Right cardiac atrium (tissue), 5 donors: ENCODE data around the gene RNU7-1. TPM values are rescaled to one million over a fixed set of nuclear protein-coding genes. Genes with fewer than 3 reads are reported as not detected.
"Not testable (repeated sequence)": the region's sequence is repeated elsewhere in the genome, so short reads cannot be mapped to it uniquely, and the experiment has no call there.

Experiments used
- ATAC-seq, 2 donors: fragments of 200-7000 bp; cut with Tn5 transposase; one replicate each; pipeline versions ENCODE4 v1.8.0 to v1.9.1; 2020; ENCODE audit warnings: moderate library complexity in 2 of 2, mild to moderate bottlenecking in 1 of 2
- DNase-seq, 3 donors: peaks; one replicate each; pipeline ENCODE4 v3.0.0-alpha.2; 2020
- H3K27ac ChIP-seq: one replicate; pipeline ENCODE4 v1.5.1; 2013; ENCODE audit warnings: mild to moderate bottlenecking, low read length, control low read depth, moderate library complexity
- H3K27me3 ChIP-seq: one replicate; pipeline ENCODE4 v1.6.1; 2013; ENCODE audit not compliant: control insufficient read depth, insufficient read depth
- H3K4me1 ChIP-seq: one replicate; pipeline ENCODE4 v1.6.1; 2013; ENCODE audit warnings: low read length; ENCODE audit not compliant: control insufficient read depth, insufficient read depth
- H3K4me3 ChIP-seq: one replicate; pipeline ENCODE4 v1.5.1; 2013; ENCODE audit warnings: low read length, control low read depth
- H3K9me3 ChIP-seq: one replicate; pipeline ENCODE4 v1.6.1; 2013; ENCODE audit warnings: low read length; ENCODE audit not compliant: control insufficient read depth
- WGBS: extraction: QIAGEN DNeasy Blood & Tissue Kit; methylation state at CpG from one replicate; pipeline ENCODE4 v1.1.7; 2013; 5-methylcytosine and 5-hydroxymethylcytosine counted together
- intact Hi-C, 4 donors: fragments of 100-400 bp; cut with DNase I; formaldehyde crosslinking; loops; one replicate each; pipeline versions ENCODE4 v1.11.0 to v1.14.0; 2022 to 2023
- long read RNA-seq, 4 donors: library from polyadenylated mRNA; unstranded; transcript quantifications; one replicate each; pipeline ENCODE4 v2.0.0, GENCODE V29; 2020 to 2021
- polyA plus RNA-seq: library from polyadenylated mRNA; stranded (reverse); fragments of 200-250 nt; gene quantifications from one replicate; pipeline ENCODE4 v1.2.3, GENCODE V29; 2013
- total RNA-seq, 4 donors: library from RNA; stranded (reverse); fragmentation: NEBNext Ultra II Directional; extraction: Animal tissue kit (Norgen Biotek cat#: 25700); gene quantifications; one replicate each; pipeline ENCODE4 v1.2.1, GENCODE V29; 2021
- donor health status: healthy with polysubstance abuse.
- donor health status: DM: no; HTN: yes; CAD: no.
- donor health status: DM: no; HTN: no; CAD: no.
- donor health status: DM: no; HTN: yes; CAD: no; lungs with severe emphysema.
- donor health status: DM: yes; HTN: yes; CAD: no.

The RNU7-1 gene
- total RNA-seq (not detected), polyA plus RNA-seq (not detected)
- long read RNA-seq, donor 1, partial matches to known transcripts, result 0 of 1 reads
- long read RNA-seq, donor 1, other reads (novel, unspliced or antisense), result 0 of 1 reads
- long read RNA-seq, donor 2, result 0 reads
- long read RNA-seq, donor 3, result 0 reads
- long read RNA-seq, donor 4, result 0 reads

GRCh38 chr12:6943722-6944380, at the start of gene RNU7-1, which contains the start of gene C12orf57:
TSS of gene RNU7-1 (plus strand) at chr12:6943816.
TSS of gene C12orf57 (plus strand) at chr12:6944022. CDS start at chr12:6944122, 100 bp downstream.
- H3K4me1 ChIP-seq, result no peaks in the 10 kb centered on the region
- intact Hi-C loops, result loop anchor here in 2 of 4 donors (2.0 to 10.0 kb wide), 3 partner anchors 17 to 171 kb away; partner anchors contain the start of gene ATN1 (in 1 of the 2)
- H3K27ac ChIP-seq, result peak within 1 kb of the TSS; percentile 97
- WGBS, result under 1% methylated on average over 31 of the region's 31 CpGs
- peak within 1 kb of the TSS; percentile 35 for H3K4me3 ChIP-seq
- no peaks in the 10 kb centered on the region for H3K9me3 ChIP-seq
- ATAC-seq, result peak; percentile 69 to 75
- DNase-seq, result peak; percentile 86 to 93 (median 90)
- H3K27me3 ChIP-seq, result no peaks in the 10 kb centered on the region

GRCh38 chr12:6894321-6894720, 49.3 kb upstream of the RNU7-1 start:
- H3K27me3 ChIP-seq, result no peaks in the 10 kb centered on the region
- 76% methylated on average over 3 of the region's 3 CpGs for WGBS
- ATAC-seq, result no peak
- no peak overlapping the region for H3K27ac ChIP-seq
- H3K9me3 ChIP-seq, result no peaks in the 10 kb centered on the region
- H3K4me1 ChIP-seq, result peaks cover 2% of the 10 kb centered on the region
- DNase-seq, result no peak
- no peak overlapping the region for H3K4me3 ChIP-seq
- intact Hi-C loops, result no loop called here

- H3K27me3 ChIP-seq, result no peaks in the 10 kb centered on the region
- H3K9me3 ChIP-seq, result no peaks in the 10 kb centered on the region
- no peak overlapping the region for H3K4me3 ChIP-seq
- H3K4me1 ChIP-seq, result no peaks in the 10 kb centered on the region
- H3K27ac ChIP-seq, result no peak overlapping the region
- intact Hi-C loops, result no loop called here
- ATAC-seq (no peak), DNase-seq (no peak)
- WGBS, result 75% methylated on average over 6 of the region's 6 CpGs
Observed at GRCh38 chr12:6896846-6897435, 46.7 kb upstream of the RNU7-1 start.

- ATAC-seq (no peak), DNase-seq (no peak)
- Histone ChIP-seq H3K9me3 (no peaks in the 10 kb centered on the region), H3K27me3 (no peaks in the 10 kb centered on the region), H3K4me1 (no peaks in the 10 kb centered on the region), H3K4me3 (no peak overlapping the region), H3K27ac (no peak overlapping the region)
- WGBS, result 70% methylated on average over 5 of the region's 5 CpGs
- intact Hi-C loops, result no loop called here
Observed at GRCh38 chr12:6899427-6899826, 44.2 kb upstream of the RNU7-1 start.

- Histone ChIP-seq H3K4me3 (no peak overlapping the region), H3K9me3 (no peaks in the 10 kb centered on the region), H3K4me1 (no peaks in the 10 kb centered on the region), H3K27ac (no peak overlapping the region), H3K27me3 (no peaks in the 10 kb centered on the region)
- WGBS, result 47% methylated on average over 10 of the region's 10 CpGs
- ATAC-seq, result peak; percentile 42 to 66
- peak; percentile 76 to 85 (median 80) for DNase-seq
- intact Hi-C loops, result no loop called here
Observed at GRCh38 chr12:6899837-6900519, 43.6 kb upstream of the RNU7-1 start.

- ATAC-seq (no peak), DNase-seq (no peak)
- H3K27ac ChIP-seq, result no peak overlapping the region
- no peaks in the 10 kb centered on the region for H3K4me1 ChIP-seq
- WGBS, result 83% methylated on average over 4 of the region's 4 CpGs
- H3K4me3 ChIP-seq, result no peak overlapping the region
- H3K27me3 ChIP-seq, result no peaks in the 10 kb centered on the region
- H3K9me3 ChIP-seq, result no peaks in the 10 kb centered on the region
- intact Hi-C loops, result no loop called here
Observed at GRCh38 chr12:6902448-6902847, 41.2 kb upstream of the RNU7-1 start.

- Histone ChIP-seq H3K4me3 (no peak overlapping the region), H3K9me3 (no peaks in the 10 kb centered on the region), H3K27ac (no peak overlapping the region), H3K4me1 (no peaks in the 10 kb centered on the region), H3K27me3 (no peaks in the 10 kb centered on the region)
- intact Hi-C loops, result no loop called here
- ATAC-seq, result no peak
- DNase-seq, result no peak
- WGBS, result 78% methylated on average over 1 of the region's 1 CpG
Observed at GRCh38 chr12:6903722-6904121, 39.9 kb upstream of the RNU7-1 start.

- intact Hi-C loops, result no loop called here
- no peaks in the 10 kb centered on the region for H3K9me3 ChIP-seq
- peak within 1 kb of the TSS; percentile 69 for H3K27ac ChIP-seq
- DNase-seq (peak; percentile 98 to 99 (median 98)), ATAC-seq (peak; percentile 95 to 96)
- no peaks in the 10 kb centered on the region for H3K27me3 ChIP-seq
- H3K4me1 ChIP-seq, result no peaks in the 10 kb centered on the region
- peak within 1 kb of the TSS; percentile 60 for H3K4me3 ChIP-seq
- WGBS, result 4% methylated on average over 34 of the region's 34 CpGs
Observed at GRCh38 chr12:6904280-6905276, 39.0 kb upstream of the RNU7-1 start, which contains the start of gene LRRC23. TSS of gene LRRC23 (plus strand) at chr12:6904822. CDS start at chr12:6905634, 812 bp downstream.

- ATAC-seq (no peak), DNase-seq (no peak)
- no peaks in the 10 kb centered on the region for H3K27me3 ChIP-seq
- H3K27ac ChIP-seq, result peak overlapping the region; percentile 69
- H3K4me3 ChIP-seq, result peak overlapping the region; percentile 60
- no peaks in the 10 kb centered on the region for H3K4me1 ChIP-seq
- WGBS, result 58% methylated on average over 5 of the region's 5 CpGs
- no peaks in the 10 kb centered on the region for H3K9me3 ChIP-seq
- intact Hi-C loops, result no loop called here
Observed at GRCh38 chr12:6905414-6906040, 38.1 kb upstream of the RNU7-1 start.

GRCh38 chr12:6908141-6908540, 35.5 kb upstream of the RNU7-1 start:
- intact Hi-C loops, H3K27ac ChIP-seq, ATAC-seq, H3K9me3 ChIP-seq, DNase-seq, H3K4me3 ChIP-seq, H3K27me3 ChIP-seq, H3K4me1 ChIP-seq: not testable (repeated sequence)
- WGBS, result 94% methylated on average over 11 of the region's 11 CpGs
